ENCODE results near the gene ABCC1. TPM values are rescaled to one million over a fixed set of nuclear protein-coding genes. Genes with fewer than 3 reads are reported as not detected.

ABCC1 gene
- total RNA-seq, 1 donor from 2014 or later: 38.7 TPM

DNA sequence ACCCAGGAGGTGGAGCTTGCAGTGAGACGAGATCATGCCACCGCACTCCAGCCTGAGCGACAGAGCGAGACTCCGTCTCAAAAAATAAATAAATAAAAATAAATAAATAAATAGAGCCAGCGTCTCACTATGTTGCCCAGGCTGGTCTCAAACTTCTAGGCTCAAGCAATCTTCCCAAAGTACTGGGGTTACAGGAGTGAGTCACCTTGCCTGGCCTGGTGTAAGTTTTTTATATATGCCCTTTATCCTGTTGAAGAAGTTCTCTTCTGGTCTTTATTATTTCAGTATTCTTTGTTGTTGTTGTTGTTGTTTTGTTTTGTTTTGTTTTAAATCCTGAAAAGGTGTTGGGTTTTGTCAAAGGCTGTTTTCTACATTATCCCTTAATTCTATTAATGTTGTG is 30.1 kb upstream of the ABCC1 start:
- Mint-ChIP-seq H3K36me3 (ENCODE audit: low read depth) (no peaks in the 10 kb centered on the region), H3K27ac (ENCODE audit: unreplicated experiment) (no peak overlapping the region), H3K4me3 (no peak overlapping the region), H3K4me1 (no peaks in the 10 kb centered on the region), H3K27me3 (ENCODE audit: low read depth) (peaks cover 3% of the 10 kb centered on the region), H3K9me3 (peaks cover 4% of the 10 kb centered on the region)
- DNase-seq (ENCODE audit: low read depth, low spot score): no peak
- TF ChIP-seq, protein P1, sequence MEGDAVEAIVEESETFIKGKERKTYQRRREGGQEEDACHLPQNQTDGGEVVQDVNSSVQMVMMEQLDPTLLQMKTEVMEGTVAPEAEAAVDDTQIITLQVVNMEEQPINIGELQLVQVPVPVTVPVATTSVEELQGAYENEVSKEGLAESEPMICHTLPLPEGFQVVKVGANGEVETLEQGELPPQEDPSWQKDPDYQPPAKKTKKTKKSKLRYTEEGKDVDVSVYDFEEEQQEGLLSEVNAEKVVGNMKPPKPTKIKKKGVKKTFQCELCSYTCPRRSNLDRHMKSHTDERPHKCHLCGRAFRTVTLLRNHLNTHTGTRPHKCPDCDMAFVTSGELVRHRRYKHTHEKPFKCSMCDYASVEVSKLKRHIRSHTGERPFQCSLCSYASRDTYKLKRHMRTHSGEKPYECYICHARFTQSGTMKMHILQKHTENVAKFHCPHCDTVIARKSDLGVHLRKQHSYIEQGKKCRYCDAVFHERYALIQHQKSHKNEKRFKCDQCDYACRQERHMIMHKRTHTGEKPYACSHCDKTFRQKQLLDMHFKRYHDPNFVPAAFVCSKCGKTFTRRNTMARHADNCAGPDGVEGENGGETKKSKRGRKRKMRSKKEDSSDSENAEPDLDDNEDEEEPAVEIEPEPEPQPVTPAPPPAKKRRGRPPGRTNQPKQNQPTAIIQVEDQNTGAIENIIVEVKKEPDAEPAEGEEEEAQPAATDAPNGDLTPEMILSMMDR (conservative IDR thresholded peaks at IDR 0.05): no peak

DNA sequence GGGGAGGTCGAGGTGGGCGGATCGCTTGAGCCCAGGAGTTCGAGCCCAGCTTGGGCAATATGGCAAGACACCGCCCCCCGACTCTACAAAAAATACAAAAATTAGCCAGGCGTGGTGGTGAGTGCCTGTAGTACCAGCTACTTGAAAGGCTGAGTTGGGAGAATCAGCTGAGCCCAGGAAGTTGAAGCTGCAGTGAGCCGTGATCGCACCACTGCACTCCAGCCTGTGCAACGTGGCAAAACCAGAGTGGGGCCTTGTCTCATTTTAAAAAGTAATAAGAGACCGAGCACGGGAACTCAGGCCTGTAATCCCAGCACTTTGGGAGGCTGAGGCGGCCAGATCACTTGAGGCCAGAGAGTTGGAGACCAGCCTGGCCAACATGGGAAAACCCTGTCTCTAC is 24.4 kb upstream of the ABCC1 start:
- no peak overlapping the region for H3K4me3 Mint-ChIP-seq
- H3K27ac Mint-ChIP-seq (ENCODE audit: unreplicated experiment): no peak overlapping the region
- H3K4me1 Mint-ChIP-seq: no peaks in the 10 kb centered on the region
- TF ChIP-seq, protein P1 (conservative IDR thresholded peaks at IDR 0.05): no peak
- H3K27me3 Mint-ChIP-seq (ENCODE audit: low read depth): no peaks in the 10 kb centered on the region
- DNase-seq (ENCODE audit: low read depth, low spot score): no peak
- H3K9me3 Mint-ChIP-seq: no peaks in the 10 kb centered on the region
- no peaks in the 10 kb centered on the region for H3K36me3 Mint-ChIP-seq (ENCODE audit: low read depth)

DNA sequence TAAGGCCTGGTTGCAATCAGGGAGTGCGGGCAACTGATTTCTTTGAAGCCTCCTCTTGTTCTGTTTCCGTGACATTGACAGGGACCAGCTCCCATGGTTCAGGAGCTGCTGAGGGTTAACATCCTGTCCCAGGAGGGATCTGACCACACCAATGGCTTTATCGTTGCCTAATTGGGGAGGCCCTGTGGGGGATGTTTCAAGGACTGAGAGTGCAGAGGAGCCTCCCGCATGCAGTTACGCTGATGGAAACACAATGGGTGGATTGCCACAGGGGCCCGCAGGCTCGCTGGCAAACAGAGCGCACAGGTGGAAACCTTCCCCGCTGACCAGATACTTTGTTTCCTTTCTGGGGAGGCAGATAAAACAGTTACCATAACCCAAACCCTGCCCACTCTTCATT is 23.8 kb upstream of the ABCC1 start:
- no peaks in the 10 kb centered on the region for H3K27me3 Mint-ChIP-seq (ENCODE audit: low read depth)
- no peaks in the 10 kb centered on the region for H3K36me3 Mint-ChIP-seq (ENCODE audit: low read depth)
- TF ChIP-seq, protein P1 (conservative IDR thresholded peaks at IDR 0.05): no peak
- H3K4me3 Mint-ChIP-seq: no peak overlapping the region
- no peaks in the 10 kb centered on the region for H3K9me3 Mint-ChIP-seq
- H3K4me1 Mint-ChIP-seq: no peaks in the 10 kb centered on the region
- DNase-seq (ENCODE audit: low read depth, low spot score): no peak
- no peak overlapping the region for H3K27ac Mint-ChIP-seq (ENCODE audit: unreplicated experiment)

DNA sequence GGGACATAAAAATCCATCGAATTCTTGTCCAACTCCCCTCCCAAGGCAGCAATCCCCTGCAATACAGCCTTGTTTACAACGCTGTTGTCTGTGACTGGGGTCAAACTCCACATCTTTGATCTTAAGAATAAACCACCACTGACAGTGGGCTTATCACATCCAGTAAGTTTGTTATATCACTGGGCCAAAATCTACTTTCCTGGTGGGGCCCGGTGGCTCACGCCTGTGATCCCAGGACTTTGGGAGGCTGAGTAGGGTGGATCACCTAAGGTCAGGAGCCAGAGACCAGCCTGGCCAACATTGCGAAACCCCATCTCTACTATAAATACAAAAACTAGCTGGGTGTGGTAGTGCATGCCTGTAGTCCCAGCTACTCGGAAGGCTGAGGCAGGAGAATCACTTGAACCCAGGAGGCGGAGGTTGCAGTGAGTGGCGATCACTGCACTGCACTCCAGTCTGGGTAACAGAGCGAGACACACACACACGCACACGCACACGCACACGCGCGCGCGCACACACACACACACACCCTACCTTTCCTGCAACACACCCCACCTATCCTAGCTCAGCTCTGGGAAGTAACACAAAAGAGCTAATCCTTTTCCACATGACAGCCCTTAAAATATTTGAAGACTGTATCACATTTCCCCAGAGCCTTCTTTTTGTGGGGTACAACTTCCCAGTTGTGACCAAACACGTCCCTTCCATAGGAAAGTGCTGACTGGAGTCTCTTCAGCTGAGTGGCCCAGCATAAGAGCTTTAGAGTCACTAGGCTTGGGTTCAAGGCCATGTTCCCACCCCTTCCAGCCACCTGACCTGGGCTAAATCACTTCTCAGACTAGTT is 20.9 kb upstream of the ABCC1 start:
- no peaks in the 10 kb centered on the region for H3K9me3 Mint-ChIP-seq
- peak overlapping the region; percentile 19 for H3K27ac Mint-ChIP-seq (ENCODE audit: unreplicated experiment)
- no peaks in the 10 kb centered on the region for H3K4me1 Mint-ChIP-seq
- H3K4me3 Mint-ChIP-seq: no peak overlapping the region
- no peaks in the 10 kb centered on the region for H3K36me3 Mint-ChIP-seq (ENCODE audit: low read depth)
- no peak for DNase-seq (ENCODE audit: low read depth, low spot score)
- H3K27me3 Mint-ChIP-seq (ENCODE audit: low read depth): no peaks in the 10 kb centered on the region
- TF ChIP-seq, protein P1 (conservative IDR thresholded peaks at IDR 0.05): no peak

DNA sequence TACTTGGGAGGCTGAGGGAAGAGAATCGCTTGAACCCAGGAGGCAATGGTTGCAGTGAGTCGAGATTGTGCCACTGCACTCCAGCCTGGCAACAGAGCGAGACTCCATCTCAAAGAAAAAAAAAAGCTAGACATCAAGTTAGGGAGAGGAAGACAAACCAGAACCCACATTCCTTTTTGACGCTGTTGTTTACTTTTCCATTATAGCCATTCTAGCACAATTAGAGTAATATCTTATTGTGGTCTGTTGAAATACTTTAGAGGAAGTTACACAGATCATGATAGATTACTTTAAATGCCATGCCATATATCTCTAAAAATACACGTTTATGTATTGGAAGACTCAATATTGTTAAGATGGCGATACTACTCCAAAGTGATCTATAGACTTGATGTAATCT is 16.5 kb upstream of the ABCC1 start:
- no peak overlapping the region for H3K4me3 Mint-ChIP-seq
- H3K9me3 Mint-ChIP-seq: peaks cover 3% of the 10 kb centered on the region
- no peaks in the 10 kb centered on the region for H3K27me3 Mint-ChIP-seq (ENCODE audit: low read depth)
- no peaks in the 10 kb centered on the region for H3K36me3 Mint-ChIP-seq (ENCODE audit: low read depth)
- TF ChIP-seq, protein P1 (conservative IDR thresholded peaks at IDR 0.05): no peak
- no peaks in the 10 kb centered on the region for H3K4me1 Mint-ChIP-seq
- H3K27ac Mint-ChIP-seq (ENCODE audit: unreplicated experiment): no peak overlapping the region
- no peak for DNase-seq (ENCODE audit: low read depth, low spot score)

Measured in neural crest cell (in vitro differentiated cells).